ENCODE measurements around the gene NDUFC2.
"Not testable (repeated sequence)": the region's sequence is repeated elsewhere in the genome, so short reads cannot be mapped to it uniquely, and the experiment has no call there.

Gene NDUFC2

GRCh38 chr11:78078218-78079167, 1.2 kb downstream of the NDUFC2 start:
- no peak for DNase-seq

- DNase-seq, result not testable (repeated sequence)
Measured at GRCh38 chr11:78077592-78077991, 2.1 kb downstream of the NDUFC2 start.

GRCh38 chr11:78076733-78077403, 2.8 kb downstream of the NDUFC2 start:
- DNase-seq, result no peak

GRCh38 chr11:78074756-78075155, 4.9 kb downstream of the NDUFC2 start:
- no peak for DNase-seq

GRCh38 chr11:78072455-78072854, 7.2 kb downstream of the NDUFC2 start:
- no peak for DNase-seq

- DNase-seq, result no peak
Measured at GRCh38 chr11:78071717-78072116, 7.9 kb downstream of the NDUFC2 start.

GRCh38 chr11:78070621-78071020, 9.0 kb downstream of the NDUFC2 start:
- DNase-seq, result no peak

- peak; percentile 52 for DNase-seq
Measured at GRCh38 chr11:78069465-78069864, 10.2 kb downstream of the NDUFC2 start.

GRCh38 chr11:78067704-78068103, 12.0 kb downstream of the NDUFC2 start:
- no peak for DNase-seq

GRCh38 chr11:78066471-78066870, 13.2 kb downstream of the NDUFC2 start:
- no peak for DNase-seq

- DNase-seq, result no peak
Measured at GRCh38 chr11:78065203-78065602, 14.5 kb downstream of the NDUFC2 start.

- no peak for DNase-seq
Measured at GRCh38 chr11:78063440-78064181, 16.1 kb downstream of the NDUFC2 start, which contains the start of gene THRSP. TSS of gene THRSP (plus strand) at chr11:78063861. CDS start at chr11:78063882, 21 bp downstream.

- DNase-seq, result no peak
Measured at GRCh38 chr11:78062671-78063070, 17.0 kb downstream of the NDUFC2 start.

- no peak for DNase-seq
Measured at GRCh38 chr11:78061921-78062311, 17.7 kb downstream of the NDUFC2 start.

GRCh38 chr11:78061088-78061920, 18.4 kb downstream of the NDUFC2 start:
- DNase-seq, result peak; percentile 70

- DNase-seq, result no peak
Measured at GRCh38 chr11:78060533-78060932, 19.1 kb downstream of the NDUFC2 start.

GRCh38 chr11:78059749-78060328, 19.8 kb downstream of the NDUFC2 start:
- not testable (repeated sequence) for DNase-seq

- no peak for DNase-seq
Measured at GRCh38 chr11:78057462-78058055, 22.1 kb downstream of the NDUFC2 start.

GRCh38 chr11:78056093-78056492, 23.6 kb downstream of the NDUFC2 start:
- no peak for DNase-seq

GRCh38 chr11:78054971-78055370, 24.7 kb downstream of the NDUFC2 start:
- no peak for DNase-seq

Measured in DMS53 (cell line).